Stimulated activated CD4-positive, alpha-beta T cell treated with anti-CD3 and anti-CD28 coated beads, Interleukin-15, amount 100 ng/mL, for 1 hour (primary cell): ENCODE data around the gene GATC.
A peak's percentile ranks its signal among the peaks of the same experiment; 100 is the strongest.

Experiments used
- DNase-seq, 2 donors: peaks; one replicate each; pipeline ENCODE4 v3.0.0-alpha.2; 2020; ENCODE audit warnings: low read depth in 1 of 2, low spot score in 1 of 2

GATC gene

GRCh38 chr12:120445911-120446843, at the start of gene GATC, which contains the start of gene TRIAP1:
GATC (plus strand) TSS chr12:120446444; CDS start chr12:120446481, 37 bp downstream.
TRIAP1 (minus strand) TSS chr12:120446384; CDS start chr12:120446372, 12 bp downstream.
- DNase-seq, result peak; percentile 71 to 85

GRCh38 chr12:120397824-120398540, 48.3 kb upstream of the GATC start:
- DNase-seq, result no peak

- DNase-seq, result no peak
Measured at GRCh38 chr12:120399531-120399930, 46.7 kb upstream of the GATC start.

- no peak for DNase-seq
Measured at GRCh38 chr12:120402217-120402616, 44.0 kb upstream of the GATC start.

GRCh38 chr12:120403869-120404268, 42.4 kb upstream of the GATC start:
- no peak for DNase-seq

GRCh38 chr12:120404271-120404670, 42.0 kb upstream of the GATC start:
- no peak for DNase-seq

GRCh38 chr12:120406069-120406468, 40.2 kb upstream of the GATC start:
- DNase-seq, result no peak

GRCh38 chr12:120406553-120406952, 39.7 kb upstream of the GATC start:
- DNase-seq, result no peak

- DNase-seq, result no peak
Measured at GRCh38 chr12:120408771-120409170, 37.5 kb upstream of the GATC start.

GRCh38 chr12:120412421-120412820, 33.8 kb upstream of the GATC start:
- DNase-seq, result no peak

GRCh38 chr12:120413901-120414695, 32.1 kb upstream of the GATC start:
- no peak for DNase-seq

- no peak for DNase-seq
Measured at GRCh38 chr12:120416490-120417216, 29.6 kb upstream of the GATC start.

GRCh38 chr12:120417917-120418580, 28.2 kb upstream of the GATC start:
- no peak for DNase-seq

- DNase-seq, result no peak
Measured at GRCh38 chr12:120421701-120422100, 24.5 kb upstream of the GATC start.

- DNase-seq, result no peak
Measured at GRCh38 chr12:120422892-120423456, 23.3 kb upstream of the GATC start.

GRCh38 chr12:120425797-120426196, 20.4 kb upstream of the GATC start:
- DNase-seq, result no peak

GRCh38 chr12:120428597-120429229, 17.5 kb upstream of the GATC start:
- DNase-seq, result no peak

GRCh38 chr12:120429368-120429767, 16.9 kb upstream of the GATC start:
- no peak for DNase-seq
